BJ (cell line): ENCODE data around the gene GID4. TPM values are rescaled to one million over a fixed set of nuclear protein-coding genes. Genes with fewer than 3 reads are reported as not detected.
"Not testable (repeated sequence)": the region's sequence is repeated elsewhere in the genome, so short reads cannot be mapped to it uniquely, and the experiment has no call there.

ENCODE experiments used
- CTCF ChIA-PET: fragments of 350-600 bp; formaldehyde crosslinking; extraction: SDS; loops from one replicate; lab custom pipeline; 2021; ENCODE audit warnings: antibody characterized with exemption, inconsistent platforms; lab: Yijun Ruan, JAX
- POLR2A ChIA-PET: fragments of 300-600 bp; sonication (Branson Sonifier 250); formaldehyde crosslinking; extraction: SDS; loops from one replicate; lab custom pipeline; 2021; ENCODE audit warnings: antibody characterized with exemption; lab: Charles Lee
- DNase-seq: peaks from one replicate; pipeline ENCODE4 v3.0.0-alpha.2; 2011; ENCODE audit warnings: low read depth
- H3K27me3 ChIP-seq: 2 replicates; pipeline ENCODE4 v1.6.0; 2011; ENCODE audit warnings: low read length; ENCODE audit not compliant: control insufficient read depth, insufficient read depth
- H3K36me3 ChIP-seq: 2 replicates; pipeline ENCODE4 v1.5.1; 2011; ENCODE audit warnings: low read length; ENCODE audit not compliant: control insufficient read depth, insufficient read depth
- H3K4me3 ChIP-seq: 2 replicates; pipeline ENCODE4 v1.5.1; 2011; ENCODE audit warnings: low read depth, mild to moderate bottlenecking, control low read depth, low read length
- CTCF ChIP-seq: IDR thresholded peaks from 2 replicates; pipeline ENCODE4 v1.5.1; 2011; ENCODE audit warnings: low read depth, mild to moderate bottlenecking, control low read depth, inconsistent platforms, low read length, moderate library complexity; ENCODE audit not compliant: insufficient read depth
- polyA plus RNA-seq: library from polyadenylated mRNA; depleted of rRNA; stranded (reverse); fragments of >200 nt; gene quantifications from 2 replicates; pipeline ENCODE4 v1.2.3, GENCODE V29; 2011

GID4 gene
- polyA plus RNA-seq, 1 experiment = 6.9 TPM

GRCh38 chr17:17994271-17995069, 44.7 kb upstream of the GID4 start:
- no peak overlapping the region for H3K4me3 ChIP-seq
- no peak for DNase-seq
- POLR2A ChIA-PET = no interaction called here
- CTCF ChIA-PET = interaction anchor here (0.7 to 1.7 kb wide), 4 partner anchors 9 to 105 kb away, joined by 3 to 6 read pairs (median 4); no protein-coding TSS in a partner anchor
- H3K36me3 ChIP-seq = no peaks in the 10 kb centered on the region
- TF ChIP-seq CTCF = peak; percentile 46; the same call in 1 of the 2 replicates
- no peaks in the 10 kb centered on the region for H3K27me3 ChIP-seq

GRCh38 chr17:17995887-17996286, 43.3 kb upstream of the GID4 start:
- POLR2A ChIA-PET, H3K4me3 ChIP-seq, DNase-seq, H3K27me3 ChIP-seq, H3K36me3 ChIP-seq, CTCF ChIA-PET: not testable (repeated sequence)

- no peak for DNase-seq
- CTCF ChIA-PET = no interaction called here
- TF ChIP-seq CTCF = no peak
- Histone ChIP-seq H3K27me3 (no peaks in the 10 kb centered on the region), H3K36me3 (no peaks in the 10 kb centered on the region), H3K4me3 (no peak overlapping the region)
- POLR2A ChIA-PET = no interaction called here
Observed at GRCh38 chr17:17998934-17999333, 40.3 kb upstream of the GID4 start.

GRCh38 chr17:17999364-18000029, 39.7 kb upstream of the GID4 start:
- CTCF ChIA-PET = no interaction called here
- TF ChIP-seq CTCF = no peak
- POLR2A ChIA-PET = no interaction called here
- Histone ChIP-seq H3K27me3 (no peaks in the 10 kb centered on the region), H3K36me3 (no peaks in the 10 kb centered on the region), H3K4me3 (no peak overlapping the region)
- DNase-seq = no peak

GRCh38 chr17:18000030-18000408, 39.2 kb upstream of the GID4 start:
- H3K36me3 ChIP-seq = no peaks in the 10 kb centered on the region
- ChIA-PET CTCF (no interaction called here), POLR2A (no interaction called here)
- H3K27me3 ChIP-seq = no peaks in the 10 kb centered on the region
- TF ChIP-seq CTCF = no peak
- DNase-seq = no peak
- H3K4me3 ChIP-seq = no peak overlapping the region
